HG03469 (cell line): ENCODE results near the gene MYBPC2.
"Not testable (repeated sequence)": the region's sequence is repeated elsewhere in the genome, so short reads cannot be mapped to it uniquely, and the experiment has no call there.

Experiments
- ATAC-seq: cut with Tn5 transposase; IDR thresholded peaks from one replicate; pipeline ENCODE4 v1.9.1; 2021; ENCODE audit warnings: mild to moderate bottlenecking, moderate library complexity, moderate number of reproducible peaks; ENCODE audit not compliant: unreplicated experiment

MYBPC2 gene

GRCh38 chr19:50432221-50433028, at the start of gene MYBPC2:
TSS of gene MYBPC2 (plus strand) at chr19:50432892. CDS start at chr19:50432954, 62 bp downstream.
- ATAC-seq = no peak

GRCh38 chr19:50383001-50383851, 49.5 kb upstream of the MYBPC2 start:
- no peak for ATAC-seq

GRCh38 chr19:50383852-50384684, 48.6 kb upstream of the MYBPC2 start, which contains the start of gene POLD1:
TSS of gene POLD1 (plus strand) at chr19:50384347. CDS start at chr19:50398852, 14,505 bp downstream.
- ATAC-seq = peak; percentile 68

- ATAC-seq = no peak
Observed at GRCh38 chr19:50384685-50385535, 47.8 kb upstream of the MYBPC2 start.

GRCh38 chr19:50387176-50387867, 45.4 kb upstream of the MYBPC2 start:
- no peak for ATAC-seq

- ATAC-seq = no peak
Observed at GRCh38 chr19:50387868-50388245, 44.8 kb upstream of the MYBPC2 start.

- ATAC-seq = not testable (repeated sequence)
Observed at GRCh38 chr19:50390295-50390694, 42.4 kb upstream of the MYBPC2 start.

- ATAC-seq = not testable (repeated sequence)
Observed at GRCh38 chr19:50390952-50391351, 41.7 kb upstream of the MYBPC2 start.

GRCh38 chr19:50392759-50393158, 39.9 kb upstream of the MYBPC2 start:
- no peak for ATAC-seq

- no peak for ATAC-seq
Observed at GRCh38 chr19:50393589-50393988, 39.1 kb upstream of the MYBPC2 start.

- no peak for ATAC-seq
Observed at GRCh38 chr19:50394017-50394416, 38.7 kb upstream of the MYBPC2 start.

- no peak for ATAC-seq
Observed at GRCh38 chr19:50398675-50399367, 33.9 kb upstream of the MYBPC2 start.

- no peak for ATAC-seq
Observed at GRCh38 chr19:50399368-50399745, 33.3 kb upstream of the MYBPC2 start.

- no peak for ATAC-seq
Observed at GRCh38 chr19:50401605-50402450, 30.9 kb upstream of the MYBPC2 start.

GRCh38 chr19:50402544-50403301, 30.0 kb upstream of the MYBPC2 start:
- ATAC-seq = no peak

GRCh38 chr19:50406156-50406820, 26.4 kb upstream of the MYBPC2 start:
- ATAC-seq = no peak

- no peak for ATAC-seq
Observed at GRCh38 chr19:50406829-50407228, 25.9 kb upstream of the MYBPC2 start.
